Mucosa of rectum (tissue), 2 donors: Measurements from ENCODE around the gene INPP5E.
"Not testable (repeated sequence)": the region's sequence is repeated elsewhere in the genome, so short reads cannot be mapped to it uniquely, and the experiment has no call there.

ENCODE experiments used
- H3K27ac ChIP-seq, 2 donors: one replicate each; pipeline ENCODE4 v1.7.0; 2013; ENCODE audit warnings: inconsistent platforms in 2 of 2, low read depth in 2 of 2, low read length in 2 of 2
- H3K27me3 ChIP-seq, 2 donors: one replicate each; pipeline ENCODE4 v1.7.0; 2013; ENCODE audit warnings: low read length in 2 of 2; ENCODE audit not compliant: control insufficient read depth in 2 of 2, insufficient read depth in 2 of 2
- H3K36me3 ChIP-seq, 2 donors: one replicate each; pipeline ENCODE4 v1.7.0; 2013; ENCODE audit warnings: low read length in 2 of 2; ENCODE audit not compliant: control insufficient read depth in 2 of 2, insufficient read depth in 2 of 2
- H3K4me1 ChIP-seq, 2 donors: one replicate each; pipeline ENCODE4 v1.7.0; 2013; ENCODE audit warnings: low read length in 2 of 2, mild to moderate bottlenecking in 1 of 2; ENCODE audit not compliant: control insufficient read depth in 2 of 2, insufficient read depth in 2 of 2
- H3K4me3 ChIP-seq, 2 donors: one replicate each; pipeline ENCODE4 v1.7.0; 2013; ENCODE audit warnings: low read length in 2 of 2
- H3K9ac ChIP-seq, 2 donors: one replicate each; pipeline ENCODE4 v1.7.0; 2013; ENCODE audit warnings: low read length in 2 of 2, low read depth in 1 of 2, mild to moderate bottlenecking in 1 of 2
- H3K9me3 ChIP-seq, 2 donors: one replicate each; pipeline ENCODE4 v1.7.0; 2013; ENCODE audit warnings: low read length in 2 of 2; ENCODE audit not compliant: control insufficient read depth in 2 of 2
- donor health status: healthy.
- donor health status: Normal muscosa, but diverticular disease.

The INPP5E gene

DNA sequence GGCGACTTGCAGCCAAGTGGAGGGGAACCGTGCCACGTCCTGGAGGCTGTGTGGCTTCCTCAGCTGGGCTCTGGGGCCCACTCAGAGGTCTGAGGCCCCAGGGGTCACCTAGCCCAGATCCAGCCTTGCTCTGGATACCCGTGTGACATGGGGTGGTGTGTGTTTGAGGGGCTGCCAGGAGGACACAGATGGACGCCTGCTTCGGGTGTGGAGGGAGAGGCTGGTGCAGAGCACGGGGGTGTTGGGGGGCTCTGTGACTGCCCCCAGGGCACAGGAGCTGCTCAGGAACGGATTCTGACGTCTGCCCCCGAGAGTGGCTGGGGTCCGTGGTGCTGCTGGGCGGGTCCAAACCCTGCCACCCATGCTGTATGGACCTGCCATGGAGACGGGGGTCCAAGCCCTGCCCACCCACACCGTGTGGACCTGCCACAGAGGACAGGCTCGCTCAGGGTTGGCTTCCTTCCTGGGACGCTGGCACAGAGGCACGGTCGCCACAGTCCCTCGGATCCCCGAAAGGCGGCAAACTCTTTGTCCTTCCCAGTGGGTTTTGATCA lies 10.5 kb downstream of the INPP5E start:
- Histone ChIP-seq H3K4me3 (no peak overlapping the region), H3K36me3 (peaks cover 19 to 29% of the 10 kb centered on the region in 2 donors), H3K9me3 (no peaks in the 10 kb centered on the region), H3K27me3 (no peaks in the 10 kb centered on the region), H3K9ac (no peak overlapping the region), H3K4me1 (no peaks in the 10 kb centered on the region), H3K27ac (no peak overlapping the region)

GRCh38 chr9:136426787-136427186 lies 12.9 kb downstream of the INPP5E start:
- H3K4me3 ChIP-seq: no peak overlapping the region
- no peak overlapping the region for H3K27ac ChIP-seq
- no peaks in the 10 kb centered on the region for H3K4me1 ChIP-seq
- H3K9ac ChIP-seq: no peak overlapping the region
- H3K27me3 ChIP-seq: no peaks in the 10 kb centered on the region
- H3K36me3 ChIP-seq: peaks cover 33 to 41% of the 10 kb centered on the region in 2 donors
- no peaks in the 10 kb centered on the region for H3K9me3 ChIP-seq

DNA sequence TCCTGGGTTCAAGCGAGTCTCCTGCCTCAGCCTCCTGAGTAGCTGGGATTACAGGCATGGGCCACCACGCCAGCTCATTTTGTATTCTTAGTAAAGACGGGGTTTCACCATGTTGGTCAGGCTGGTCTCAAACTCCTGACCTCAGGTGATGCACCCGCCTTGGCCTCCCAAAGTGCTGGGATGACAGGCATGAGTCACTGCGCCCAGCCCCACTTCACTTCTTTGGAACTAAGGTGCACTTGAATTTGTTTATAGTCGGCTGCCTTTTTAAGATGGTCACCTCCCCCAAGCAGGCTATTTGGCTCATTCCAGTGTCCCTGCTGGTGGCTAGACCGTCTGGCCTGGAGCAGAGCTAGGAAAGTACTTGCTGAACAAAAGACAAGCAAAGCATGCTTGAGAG lies 14.3 kb downstream of the INPP5E start:
- not testable (repeated sequence) for H3K4me3 ChIP-seq, H3K4me1 ChIP-seq, H3K27me3 ChIP-seq, H3K27ac ChIP-seq, H3K9ac ChIP-seq, H3K9me3 ChIP-seq
- H3K36me3 ChIP-seq: peaks cover 34 to 43% of the 10 kb centered on the region in 2 donors

DNA sequence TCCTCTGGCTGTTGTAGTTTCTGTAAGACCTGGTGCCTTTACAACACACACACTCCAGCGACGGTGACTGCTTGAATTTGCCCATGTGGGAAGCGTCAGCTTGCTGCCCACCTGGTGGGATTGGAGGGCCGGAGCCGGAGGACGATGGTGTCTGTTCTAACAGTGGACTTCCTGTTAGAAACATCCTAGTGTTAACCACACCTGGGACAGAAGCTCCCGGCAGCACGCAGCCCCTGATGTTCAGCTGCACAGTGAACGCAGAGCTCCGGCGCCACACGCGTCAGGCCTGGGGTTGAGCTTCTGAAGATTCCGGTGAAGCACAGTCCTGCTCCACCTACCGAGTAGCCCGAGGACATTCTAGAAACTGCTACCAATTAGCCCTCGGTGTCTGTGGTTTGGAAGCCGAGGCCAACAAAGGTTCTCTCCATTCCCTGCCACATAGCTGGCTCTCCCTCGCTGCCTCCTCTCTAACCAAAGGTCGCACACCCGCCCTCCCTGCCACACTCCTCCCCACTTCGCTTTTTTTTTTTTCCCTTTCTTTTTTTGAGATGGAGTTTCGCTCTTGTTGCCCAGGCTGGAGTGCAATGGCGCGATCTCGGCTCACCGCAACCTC lies 14.8 kb downstream of the INPP5E start:
- Histone ChIP-seq H3K9me3 (no peaks in the 10 kb centered on the region), H3K4me1 (no peaks in the 10 kb centered on the region), H3K9ac (no peak overlapping the region), H3K4me3 (no peak overlapping the region), H3K27me3 (no peaks in the 10 kb centered on the region), H3K36me3 (peaks cover 32 to 43% of the 10 kb centered on the region in 2 donors), H3K27ac (no peak overlapping the region)

GRCh38 chr9:136423432-136424146 lies 16.1 kb downstream of the INPP5E start:
- no peak overlapping the region for H3K9ac ChIP-seq
- no peaks in the 10 kb centered on the region for H3K9me3 ChIP-seq
- no peak overlapping the region for H3K4me3 ChIP-seq
- peaks cover 33 to 42% of the 10 kb centered on the region in 2 donors for H3K36me3 ChIP-seq
- H3K4me1 ChIP-seq: no peaks in the 10 kb centered on the region
- H3K27ac ChIP-seq: no peak overlapping the region
- H3K27me3 ChIP-seq: no peaks in the 10 kb centered on the region

GRCh38 chr9:136422876-136423275 lies 16.8 kb downstream of the INPP5E start:
- Histone ChIP-seq H3K27me3 (no peaks in the 10 kb centered on the region), H3K4me3 (no peak overlapping the region), H3K36me3 (peaks cover 40 to 48% of the 10 kb centered on the region in 2 donors), H3K9me3 (no peaks in the 10 kb centered on the region), H3K4me1 (no peaks in the 10 kb centered on the region), H3K9ac (no peak overlapping the region), H3K27ac (no peak overlapping the region)

- Histone ChIP-seq H3K4me1 (no peaks in the 10 kb centered on the region), H3K27me3 (no peaks in the 10 kb centered on the region), H3K9me3 (no peaks in the 10 kb centered on the region), H3K4me3 (no peak overlapping the region), H3K9ac (no peak overlapping the region), H3K27ac (no peak overlapping the region), H3K36me3 (peaks cover 47 to 56% of the 10 kb centered on the region in 2 donors)
Measured at GRCh38 chr9:136421791-136422190, 17.9 kb downstream of the INPP5E start.

GRCh38 chr9:136419092-136419420 lies 20.6 kb downstream of the INPP5E start:
- Histone ChIP-seq H3K27me3 (no peaks in the 10 kb centered on the region), H3K9me3 (no peaks in the 10 kb centered on the region), H3K9ac (no peak overlapping the region), H3K27ac (no peak overlapping the region), H3K4me3 (no peak overlapping the region), H3K36me3 (peaks cover 63 to 73% of the 10 kb centered on the region in 2 donors), H3K4me1 (no peaks in the 10 kb centered on the region)

DNA sequence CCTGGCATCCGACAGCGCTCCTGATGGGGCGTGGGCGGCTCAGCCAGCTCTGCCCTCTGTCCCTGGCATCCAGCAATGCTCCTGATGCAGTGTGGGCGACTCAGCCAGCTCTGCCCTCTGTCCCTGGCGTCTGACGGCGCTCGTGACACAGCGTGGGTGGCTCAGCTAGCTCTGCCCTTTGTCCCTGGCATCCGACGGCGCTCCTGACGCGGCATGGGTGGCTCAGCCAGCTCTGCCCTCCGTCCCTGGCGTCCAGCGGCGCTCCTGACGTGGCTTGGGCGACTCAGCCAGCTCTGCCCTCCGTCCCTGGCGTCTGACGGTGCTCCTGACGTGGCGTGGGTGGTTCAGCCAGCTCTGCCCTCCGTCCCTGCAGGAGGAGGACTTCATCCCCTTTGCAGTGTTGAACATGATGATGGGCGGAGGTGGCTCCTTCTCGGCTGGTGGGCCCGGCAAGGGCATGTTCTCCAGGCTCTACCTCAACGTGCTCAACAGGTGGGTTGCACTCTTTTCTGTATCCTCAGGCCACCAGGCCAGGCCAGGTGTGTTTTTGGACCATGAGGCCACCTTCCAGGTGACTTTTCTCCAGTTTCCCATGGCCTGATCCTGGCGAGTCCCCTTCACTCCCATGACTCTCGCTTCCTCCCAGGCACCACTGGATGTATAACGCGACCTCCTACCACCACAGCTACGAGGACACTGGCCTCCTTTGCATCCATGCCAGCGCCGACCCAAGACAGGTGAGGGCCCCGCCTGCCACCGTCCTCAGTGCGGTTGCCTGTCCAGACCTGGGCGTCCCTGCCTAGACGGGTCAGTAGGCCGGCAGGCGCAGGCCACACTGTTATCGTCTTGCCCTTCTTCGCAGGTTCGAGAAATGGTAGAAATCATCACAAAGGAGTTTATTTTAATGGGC lies 21.2 kb downstream of the INPP5E start:
- Histone ChIP-seq H3K9ac (no peak overlapping the region), H3K4me3 (no peak overlapping the region), H3K4me1 (no peaks in the 10 kb centered on the region), H3K27ac (no peak overlapping the region), H3K27me3 (no peaks in the 10 kb centered on the region), H3K36me3 (peaks cover 65 to 75% of the 10 kb centered on the region in 2 donors), H3K9me3 (no peaks in the 10 kb centered on the region)

DNA sequence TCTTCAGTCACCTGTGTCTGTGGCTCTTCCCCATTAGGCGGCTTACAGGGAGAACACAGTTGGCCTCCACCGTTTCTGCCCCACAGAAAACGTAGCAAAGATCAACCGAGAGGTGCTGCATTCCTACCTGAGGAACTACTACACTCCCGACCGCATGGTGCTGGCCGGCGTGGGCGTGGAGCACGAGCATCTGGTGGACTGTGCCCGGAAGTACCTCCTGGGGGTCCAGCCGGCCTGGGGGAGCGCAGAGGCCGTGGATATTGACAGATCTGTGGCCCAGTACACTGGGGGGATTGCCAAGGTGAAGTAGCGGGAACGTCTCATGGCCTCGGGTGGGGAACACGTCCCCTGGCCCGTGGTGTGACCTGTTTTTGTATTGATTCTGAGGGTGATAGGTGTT lies 22.7 kb downstream of the INPP5E start:
- no peak overlapping the region for H3K27ac ChIP-seq
- no peak overlapping the region for H3K4me3 ChIP-seq
- H3K27me3 ChIP-seq: no peaks in the 10 kb centered on the region
- no peaks in the 10 kb centered on the region for H3K9me3 ChIP-seq
- peaks cover 59 to 70% of the 10 kb centered on the region in 2 donors for H3K36me3 ChIP-seq
- H3K9ac ChIP-seq: no peak overlapping the region
- H3K4me1 ChIP-seq: peaks cover 0 to under 1% of the 10 kb centered on the region in 2 donors
